Measurements from ENCODE around the gene TCEAL1.
"Not testable (repeated sequence)": the region's sequence is repeated elsewhere in the genome, so short reads cannot be mapped to it uniquely, and the experiment has no call there.

Gene TCEAL1, protein sequence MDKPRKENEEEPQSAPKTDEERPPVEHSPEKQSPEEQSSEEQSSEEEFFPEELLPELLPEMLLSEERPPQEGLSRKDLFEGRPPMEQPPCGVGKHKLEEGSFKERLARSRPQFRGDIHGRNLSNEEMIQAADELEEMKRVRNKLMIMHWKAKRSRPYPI

DNA sequence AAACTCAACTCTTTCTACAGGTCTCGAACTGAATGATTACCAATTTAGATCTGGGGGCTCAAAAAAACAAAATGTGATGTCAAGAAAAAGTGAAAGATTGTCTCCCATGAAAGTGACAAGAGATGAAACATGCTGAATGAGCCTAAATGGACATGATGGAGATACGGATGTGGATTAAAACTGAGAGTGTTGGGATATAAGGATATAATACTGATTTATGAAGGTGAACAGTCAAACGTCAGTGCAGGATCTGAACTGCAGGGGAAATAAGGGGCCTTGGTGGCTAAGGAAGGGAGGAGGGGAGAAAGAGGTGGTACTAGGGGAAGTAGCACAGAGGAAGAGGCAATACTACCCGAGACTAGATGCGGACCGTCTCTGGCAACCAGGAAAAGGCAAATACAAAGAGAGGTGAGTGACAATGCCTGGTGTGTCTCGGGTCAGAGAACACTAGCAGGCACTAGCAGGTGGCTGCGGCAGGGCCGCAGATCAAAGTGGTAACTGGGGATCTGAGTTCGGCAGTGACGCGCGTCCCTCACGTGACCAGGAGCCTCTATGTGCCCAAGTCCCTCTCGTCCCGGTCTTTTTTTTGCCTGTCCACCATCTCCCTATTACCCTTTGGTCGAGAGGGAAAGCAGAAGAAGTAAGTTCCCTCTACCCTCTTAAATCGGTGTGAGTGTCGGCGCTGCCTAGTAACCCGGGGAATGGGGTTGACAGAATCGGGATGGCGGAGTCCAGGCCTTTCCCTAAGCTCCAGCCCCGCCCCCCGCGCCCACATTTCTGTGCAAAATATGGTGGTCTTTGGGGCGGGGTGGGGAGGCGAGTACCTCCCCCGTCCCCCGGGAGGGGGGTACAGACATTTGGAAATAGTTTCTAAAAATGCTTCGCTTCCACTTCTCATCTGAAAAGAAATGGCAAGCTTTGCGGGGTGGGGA, at the start of gene TCEAL1:
Gene TCEAL1, plus strand, starts transcription at position 590 of the 932 bp plus-strand sequence. CDS start 942 bp downstream, outside the sequence.
- DNase-seq (ENCODE audit: low read depth, low spot score) = peak; percentile 72

DNA sequence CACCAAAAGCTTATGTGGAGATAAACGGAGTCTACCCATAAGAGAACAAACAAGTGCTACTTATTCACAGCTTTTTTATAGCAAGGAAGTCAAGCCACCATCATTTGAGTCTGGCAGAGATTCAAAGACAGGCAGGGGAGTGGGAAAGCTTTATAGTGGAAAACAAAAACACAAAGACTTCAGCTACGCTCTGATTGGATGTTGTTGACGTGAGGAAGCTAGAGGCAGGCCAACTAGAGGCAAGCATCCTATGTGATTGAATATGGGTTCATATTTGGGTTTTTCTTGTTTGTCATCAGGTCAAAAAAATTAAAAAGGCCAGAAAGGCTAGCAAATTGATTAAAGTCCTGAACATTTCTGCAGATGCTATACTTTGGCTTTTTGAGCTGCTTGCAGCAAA, 44.2 kb upstream of the TCEAL1 start:
- DNase-seq (ENCODE audit: low read depth, low spot score) = no peak

DNA sequence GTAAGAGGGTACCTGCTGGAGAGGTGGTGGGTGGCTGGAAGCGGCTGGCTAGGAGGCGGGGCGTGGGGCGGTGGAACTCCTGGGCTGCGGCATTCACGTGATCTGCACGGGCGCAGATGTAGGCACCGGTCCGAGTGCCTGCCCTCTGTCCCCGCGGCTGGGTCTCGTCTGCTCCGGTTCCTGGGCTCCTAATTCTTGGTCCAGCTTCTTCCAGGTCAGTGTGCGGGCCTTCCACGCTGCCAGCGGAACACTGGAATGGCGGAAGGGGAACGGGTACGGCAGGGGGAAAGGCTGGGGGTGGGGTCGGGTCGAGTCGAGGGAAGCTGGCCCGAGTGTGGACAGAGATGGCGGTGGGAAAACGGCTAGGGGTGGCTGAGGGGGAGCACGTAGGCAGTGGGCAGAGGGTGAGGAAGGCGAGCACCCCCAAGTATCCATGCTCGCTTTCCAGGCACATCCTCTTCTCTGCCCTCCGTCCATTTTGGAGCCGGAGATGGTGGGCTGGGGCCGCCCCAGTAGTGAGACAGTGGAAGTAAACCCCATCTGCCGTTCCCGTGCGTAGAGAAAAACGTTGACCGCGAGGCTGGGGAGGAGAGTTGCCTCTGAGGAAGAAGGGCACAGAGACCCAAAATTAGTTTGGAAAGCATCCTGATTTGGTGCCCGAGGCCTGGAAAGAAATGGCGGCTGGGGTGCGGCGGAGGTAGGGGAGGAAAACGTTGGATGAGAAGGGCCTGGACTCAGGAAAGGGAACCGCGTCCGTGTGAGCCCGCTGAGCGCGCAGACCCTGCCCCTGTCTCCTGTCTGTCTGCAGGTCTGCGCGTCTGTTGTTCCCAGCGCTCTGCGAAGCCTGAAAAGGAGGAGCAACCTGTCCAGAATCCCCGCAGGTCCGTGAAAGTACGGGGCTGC, 43.1 kb upstream of the TCEAL1 start, which contains the start of gene TCEAL4:
Gene TCEAL4, plus strand, starts transcription at position 105 of the 903 bp plus-strand sequence. CDS start 1,161 bp downstream, outside the sequence.
- peak; percentile 53 for DNase-seq (ENCODE audit: low read depth, low spot score)

DNA sequence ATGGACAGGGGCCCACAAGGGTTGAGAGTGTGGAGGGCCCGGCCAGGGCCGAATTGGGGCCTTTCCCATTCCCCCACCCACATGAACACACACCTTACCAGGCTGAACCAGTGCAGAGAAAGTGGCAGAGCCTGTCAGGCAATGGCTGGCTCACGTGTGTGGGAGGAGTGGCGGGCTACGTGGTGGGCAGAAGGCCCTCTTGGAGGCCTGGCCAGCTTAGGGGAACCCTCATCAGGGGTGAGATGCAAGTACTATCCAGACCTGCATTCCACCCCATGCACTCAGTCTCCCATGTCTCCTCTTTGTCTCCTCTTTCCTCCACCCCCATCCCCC, 42.5 kb upstream of the TCEAL1 start:
- DNase-seq (ENCODE audit: low read depth, low spot score) = no peak

DNA sequence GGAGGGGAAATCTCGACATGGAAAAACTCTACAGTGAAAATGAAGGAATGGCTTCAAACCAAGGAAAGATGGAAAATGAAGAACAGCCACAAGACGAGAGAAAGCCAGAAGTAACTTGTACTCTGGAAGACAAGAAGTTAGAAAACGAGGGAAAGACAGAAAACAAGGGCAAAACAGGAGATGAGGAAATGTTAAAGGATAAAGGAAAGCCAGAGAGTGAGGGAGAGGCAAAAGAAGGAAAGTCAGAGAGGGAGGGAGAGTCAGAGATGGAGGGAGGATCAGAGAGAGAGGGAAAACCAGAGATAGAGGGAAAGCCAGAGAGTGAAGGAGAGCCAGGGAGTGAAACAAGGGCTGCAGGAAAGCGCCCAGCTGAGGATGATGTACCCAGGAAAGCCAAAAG, 42.1 kb upstream of the TCEAL1 start:
- no peak for DNase-seq (ENCODE audit: low read depth, low spot score)

DNA sequence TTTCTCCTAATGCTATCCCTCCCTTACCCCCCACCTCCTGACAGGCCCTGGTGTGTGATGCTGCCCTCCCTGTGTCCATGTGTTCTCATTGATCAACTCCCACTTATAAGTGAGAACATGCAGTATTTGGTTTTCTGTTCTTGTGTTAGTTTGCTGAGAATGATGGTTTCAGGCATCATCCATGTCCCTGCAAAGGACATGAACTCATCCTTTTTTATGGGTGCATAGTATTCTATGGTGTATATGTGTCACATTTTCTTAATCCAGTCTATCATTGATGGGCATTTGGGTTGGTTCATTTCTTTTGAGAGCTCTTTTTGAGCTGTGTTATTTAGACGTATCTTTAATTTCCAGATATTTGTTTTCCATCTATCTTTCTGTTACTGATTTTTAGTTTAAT, 36.5 kb upstream of the TCEAL1 start:
- not testable (repeated sequence) for DNase-seq (ENCODE audit: low read depth, low spot score)

DNA sequence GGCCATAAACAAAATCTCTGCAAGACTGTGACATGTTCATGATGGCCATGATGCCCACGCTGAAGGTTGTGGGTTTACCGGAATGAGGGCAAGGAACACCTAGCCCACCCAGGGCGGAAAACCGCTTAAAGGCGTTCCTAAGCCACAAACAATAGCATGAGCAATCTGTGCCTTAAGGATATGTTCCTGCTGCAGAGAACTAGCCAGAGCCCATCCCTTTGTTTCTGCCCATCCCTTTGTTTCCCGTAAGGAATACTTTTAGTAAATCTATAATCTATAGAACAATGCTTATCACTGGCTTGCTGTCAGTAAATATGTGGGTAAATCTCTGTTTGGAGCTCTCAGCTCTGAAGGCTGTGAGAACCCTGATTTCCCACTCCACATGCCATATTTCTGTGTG, 33.6 kb upstream of the TCEAL1 start:
- DNase-seq (ENCODE audit: low read depth, low spot score) = not testable (repeated sequence)

DNA sequence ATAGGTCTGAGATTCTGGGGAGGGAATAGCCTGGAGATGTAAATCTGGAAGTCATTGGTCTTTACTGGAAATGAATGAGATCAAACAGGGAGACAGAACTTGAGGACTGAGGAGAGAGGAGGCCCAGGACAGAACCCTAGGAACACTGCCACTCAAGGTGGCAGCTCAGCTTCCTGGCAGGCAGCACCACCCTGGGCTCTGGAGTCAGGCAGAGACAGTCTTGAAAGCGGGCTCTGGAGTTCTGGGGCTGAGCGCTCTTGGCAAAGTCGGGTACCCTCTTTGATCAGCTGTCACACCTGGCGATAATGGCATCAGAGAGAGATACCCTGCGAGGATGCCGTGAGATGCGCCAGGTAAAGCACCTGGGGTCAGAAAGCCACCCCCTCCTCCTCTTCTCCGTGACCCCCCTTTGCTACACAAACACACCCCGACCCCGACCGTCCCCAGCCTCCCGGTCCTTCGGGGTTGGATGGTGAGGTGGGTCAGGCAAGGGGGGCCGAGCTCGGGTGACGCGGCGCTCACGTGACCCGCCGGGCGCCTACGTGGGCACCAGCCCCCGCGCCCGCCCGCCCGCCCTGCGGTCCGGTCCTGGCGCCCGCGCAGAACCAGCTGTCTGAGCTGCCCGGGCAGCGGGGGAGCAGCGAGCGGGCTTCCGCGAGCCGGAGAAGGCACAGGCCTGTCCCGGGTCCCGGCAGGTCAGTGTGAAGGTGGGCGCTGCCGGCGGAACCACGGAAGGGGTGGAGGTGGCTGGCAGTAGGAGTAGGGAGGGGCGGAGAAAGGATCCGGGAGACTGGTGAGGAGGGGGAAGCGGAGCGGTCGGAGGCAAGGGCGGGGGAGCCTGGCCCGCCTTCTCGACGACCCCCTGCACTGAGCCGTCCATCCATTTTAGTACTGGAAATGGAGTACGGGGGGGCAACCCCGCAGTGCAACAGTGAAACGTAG, 21.1 kb upstream of the TCEAL1 start, which contains the start of gene TCEAL3:
Gene TCEAL3, plus strand, starts transcription at position 600 of the 942 bp plus-strand sequence. CDS start 1,102 bp downstream, outside the sequence.
- DNase-seq (ENCODE audit: low read depth, low spot score) = peak; percentile 51

DNA sequence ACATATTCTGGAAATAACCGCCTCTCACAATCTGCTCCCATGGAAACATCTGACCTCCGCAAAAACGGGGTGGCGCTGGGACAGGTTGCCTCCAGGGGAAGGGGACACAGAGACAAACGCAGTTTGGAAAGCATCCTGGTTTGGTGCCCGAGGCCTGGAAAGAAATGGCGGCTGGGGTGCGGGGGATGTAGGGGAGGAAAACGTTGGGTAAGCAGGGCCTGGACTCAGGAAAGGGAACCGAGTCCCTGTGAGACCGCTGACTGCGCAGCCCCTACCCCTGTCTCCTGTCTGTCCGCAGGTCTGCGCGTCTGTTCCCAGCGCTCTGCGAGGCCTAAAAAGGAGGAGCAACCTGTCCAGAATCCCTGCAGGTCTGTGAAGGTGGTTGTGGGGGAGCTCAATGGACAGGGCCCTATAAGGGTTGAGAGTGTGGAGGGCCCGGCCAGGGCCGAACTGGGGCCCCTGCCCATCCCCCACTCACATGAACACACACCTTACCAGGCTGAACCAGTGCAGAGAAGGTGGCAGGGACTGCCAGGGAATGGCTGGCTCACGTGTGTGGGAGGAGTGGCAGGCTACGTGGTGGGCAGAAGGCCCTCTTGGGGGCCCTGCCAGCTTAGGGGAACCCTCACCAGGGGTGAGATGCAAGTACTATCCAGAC, 20.3 kb upstream of the TCEAL1 start:
- peak; percentile 17 for DNase-seq (ENCODE audit: low read depth, low spot score)

DNA sequence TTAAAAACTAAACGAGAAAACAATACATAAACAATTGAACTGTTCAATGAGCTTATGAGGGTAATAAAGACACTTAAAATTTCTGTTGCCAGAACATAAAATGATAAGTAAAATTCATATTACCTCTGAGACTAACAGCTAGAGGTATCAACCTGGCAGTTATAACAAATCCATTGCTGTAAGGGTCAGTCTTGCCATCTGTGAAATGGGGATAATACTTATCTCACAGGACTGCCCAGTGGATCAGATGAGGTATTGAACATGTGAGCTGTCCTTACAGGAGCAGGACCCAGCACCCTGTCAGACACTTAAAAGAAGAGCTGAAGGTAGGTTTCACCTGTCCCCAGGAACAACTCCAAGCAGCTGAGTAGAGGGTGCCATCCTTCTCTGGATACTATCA, 18.5 kb upstream of the TCEAL1 start:
- DNase-seq (ENCODE audit: low read depth, low spot score) = no peak

DNA sequence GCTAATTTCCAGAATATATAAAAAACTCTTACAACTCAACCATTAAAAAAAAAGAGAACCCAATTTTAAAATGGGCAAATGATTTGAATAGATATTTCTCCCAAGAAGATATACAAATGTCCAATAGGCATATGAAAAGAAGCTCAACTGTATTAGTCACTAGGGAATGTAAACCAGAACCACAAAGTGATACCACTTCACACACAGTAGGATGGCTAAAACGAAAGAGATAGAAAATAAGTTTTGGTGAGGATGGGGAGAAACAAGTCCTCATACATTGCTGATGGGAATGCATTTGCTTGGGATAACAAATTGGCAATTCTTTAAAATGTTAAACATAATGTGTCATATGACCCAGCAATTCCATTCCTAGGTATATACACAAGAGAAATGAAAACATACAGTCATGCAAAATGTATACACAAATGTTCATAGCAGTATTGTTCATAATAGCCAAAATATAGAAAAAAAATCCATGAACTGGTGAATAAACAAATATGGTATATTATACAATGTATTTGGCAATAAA, 15.3 kb upstream of the TCEAL1 start:
- no peak for DNase-seq (ENCODE audit: low read depth, low spot score)

DNA sequence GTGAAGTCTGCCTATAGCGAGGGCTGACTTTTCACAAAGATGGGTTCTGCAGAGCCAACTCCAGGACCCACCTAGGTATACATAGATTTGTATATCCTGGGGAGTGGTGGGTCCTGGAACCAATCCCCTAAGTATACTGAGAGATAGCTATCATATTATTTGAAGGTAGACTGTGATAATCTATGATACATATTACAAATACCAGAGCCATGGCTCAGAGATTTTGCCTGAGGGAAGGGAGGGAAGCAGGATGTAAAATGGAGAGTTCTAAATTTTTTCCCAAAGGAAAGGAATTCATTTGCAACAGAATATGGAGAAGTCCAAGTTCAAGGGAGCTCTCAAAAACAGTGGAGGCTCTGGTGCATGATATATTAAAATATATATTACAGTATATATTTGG, 13.8 kb upstream of the TCEAL1 start:
- DNase-seq (ENCODE audit: low read depth, low spot score) = no peak

DNA sequence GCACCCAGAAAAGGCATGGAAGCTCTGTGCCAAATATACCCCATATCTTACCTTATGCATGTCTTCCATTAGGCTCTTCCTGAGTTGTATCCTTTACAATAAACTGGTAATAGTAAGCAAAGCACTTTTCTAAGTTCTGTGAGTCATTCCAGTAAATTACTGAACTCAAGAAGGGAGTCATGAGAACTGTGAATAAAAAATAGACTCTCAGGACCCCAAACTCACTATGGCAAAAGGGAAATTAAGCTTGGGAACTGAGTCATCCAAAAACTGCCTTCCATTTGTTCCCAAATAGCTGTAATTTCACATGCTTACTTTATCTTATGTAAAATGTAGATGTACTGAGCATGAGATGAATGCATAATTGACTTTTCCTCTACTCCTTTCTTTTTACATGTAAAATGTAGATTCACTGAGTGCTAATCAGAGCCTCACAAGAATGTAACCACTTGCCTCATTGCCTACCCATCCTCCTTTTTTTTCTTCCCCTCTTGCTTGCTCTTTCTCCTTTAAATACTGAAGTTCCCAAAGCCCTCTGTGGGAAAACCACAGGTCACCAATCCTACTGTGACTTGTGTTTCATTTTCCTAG, 12.9 kb upstream of the TCEAL1 start:
- DNase-seq (ENCODE audit: low read depth, low spot score) = no peak

DNA sequence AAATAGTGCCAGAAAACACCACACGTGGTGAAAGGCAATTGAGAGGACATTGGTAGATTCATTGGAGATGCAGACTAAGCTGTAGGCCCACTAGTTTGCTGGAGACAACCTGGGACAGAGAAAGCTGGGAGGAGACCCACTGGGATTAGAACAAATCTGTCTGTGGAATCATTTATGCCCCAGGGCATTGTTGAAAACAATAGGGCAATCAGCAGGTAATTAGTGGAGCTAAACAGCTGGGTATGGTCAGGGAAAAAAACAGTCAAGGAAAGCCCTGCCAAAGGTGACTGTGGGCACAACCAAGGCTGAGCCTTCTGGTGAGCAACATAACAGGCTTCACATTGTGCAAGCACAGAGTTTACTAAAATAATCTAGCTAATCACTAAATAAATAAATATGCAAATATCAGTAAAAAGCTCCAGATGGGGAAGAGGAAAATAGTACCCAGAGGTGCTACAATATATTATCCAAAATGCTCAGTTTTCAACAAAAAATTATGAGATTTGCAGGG, 12.0 kb upstream of the TCEAL1 start:
- no peak for DNase-seq (ENCODE audit: low read depth, low spot score)

DNA sequence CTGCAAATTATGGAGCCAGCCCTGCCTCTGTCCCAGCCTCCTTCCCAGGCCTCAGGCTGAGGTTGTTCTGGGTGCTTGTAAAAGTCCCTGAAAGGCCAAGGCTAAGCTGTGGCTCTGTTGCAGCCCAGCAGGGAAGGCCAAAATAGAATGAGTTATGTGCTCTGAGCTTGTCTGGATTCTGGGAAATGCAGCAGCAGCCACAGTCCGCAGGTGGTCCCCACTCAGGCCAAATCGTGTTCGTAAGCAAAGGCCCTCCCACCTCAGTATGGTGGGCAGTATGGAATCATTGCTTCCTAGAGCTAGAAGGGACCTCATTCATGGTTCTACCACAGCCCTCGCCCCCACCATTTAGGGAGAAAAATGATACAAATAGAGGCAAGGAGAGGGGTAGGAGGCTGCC, 4.7 kb upstream of the TCEAL1 start:
- DNase-seq (ENCODE audit: low read depth, low spot score) = peak; percentile 32

DNA sequence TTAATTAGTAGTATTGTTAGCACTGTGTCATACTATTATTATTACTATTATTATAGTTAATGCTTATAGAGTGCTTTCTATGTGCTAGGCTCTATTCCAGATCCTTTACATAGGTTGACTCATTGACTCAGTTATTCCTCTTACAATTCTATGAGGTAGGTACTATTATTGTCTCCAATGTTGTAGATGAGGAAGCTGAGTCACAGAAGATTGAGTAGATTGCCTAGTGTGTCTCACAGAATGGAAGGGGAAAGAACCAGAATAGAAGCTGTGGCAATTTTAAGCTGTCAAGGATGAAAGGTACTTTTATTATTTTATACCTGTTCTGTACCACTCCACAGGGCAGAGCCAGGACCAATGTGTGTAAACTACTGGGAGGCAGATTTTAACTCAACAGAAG, 1.9 kb upstream of the TCEAL1 start:
- no peak for DNase-seq (ENCODE audit: low read depth, low spot score)

DNA sequence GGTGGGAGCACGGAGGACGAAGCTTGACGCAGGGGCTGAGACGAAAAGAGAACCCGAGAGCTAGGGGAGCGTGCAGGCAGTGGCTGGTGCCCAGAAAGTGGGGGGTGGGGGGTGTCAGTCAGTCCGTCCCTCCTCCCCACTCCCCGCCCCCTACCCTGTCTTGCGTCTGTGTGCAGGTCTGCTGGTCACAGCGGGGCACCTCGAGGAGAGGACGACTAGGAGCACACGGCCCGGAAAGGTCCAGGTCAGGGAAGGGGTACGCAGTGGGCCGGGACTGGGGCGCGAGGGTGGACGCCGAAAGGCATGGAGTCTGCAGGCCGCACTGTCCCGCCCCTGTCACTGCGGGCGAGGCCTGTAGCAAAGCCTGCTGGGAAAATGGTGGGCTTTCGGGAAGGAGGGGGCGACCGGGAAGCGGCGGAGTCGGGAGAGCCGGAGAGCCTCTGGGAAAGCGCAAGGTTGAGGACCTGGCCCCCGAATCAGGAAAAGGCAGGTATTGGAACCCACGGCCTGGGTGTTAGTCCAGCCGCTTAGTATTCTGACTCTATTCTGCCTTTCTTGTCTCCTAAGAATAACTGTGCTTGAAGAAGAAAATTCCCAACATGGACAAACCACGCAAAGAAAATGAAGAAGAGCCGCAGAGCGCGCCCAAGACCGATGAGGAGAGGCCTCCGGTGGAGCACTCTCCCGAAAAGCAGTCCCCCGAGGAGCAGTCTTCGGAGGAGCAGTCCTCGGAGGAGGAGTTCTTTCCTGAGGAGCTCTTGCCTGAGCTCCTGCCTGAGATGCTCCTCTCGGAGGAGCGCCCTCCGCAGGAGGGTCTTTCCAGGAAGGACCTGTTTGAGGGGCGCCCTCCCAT, 769 bp downstream of the TCEAL1 start:
- peak; percentile 87 for DNase-seq (ENCODE audit: low read depth, low spot score)

DNA sequence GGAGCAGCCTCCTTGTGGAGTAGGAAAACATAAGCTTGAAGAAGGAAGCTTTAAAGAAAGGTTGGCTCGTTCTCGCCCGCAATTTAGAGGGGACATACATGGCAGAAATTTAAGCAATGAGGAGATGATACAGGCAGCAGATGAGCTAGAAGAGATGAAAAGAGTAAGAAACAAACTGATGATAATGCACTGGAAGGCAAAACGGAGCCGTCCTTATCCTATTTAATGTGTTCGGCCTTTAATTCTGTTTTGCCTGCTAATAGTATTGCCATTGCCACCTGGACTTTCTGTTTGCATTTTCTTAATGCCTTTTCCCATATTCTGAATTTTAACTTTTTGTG, 1.4 kb downstream of the TCEAL1 start:
- no peak for DNase-seq (ENCODE audit: low read depth, low spot score)

DNA sequence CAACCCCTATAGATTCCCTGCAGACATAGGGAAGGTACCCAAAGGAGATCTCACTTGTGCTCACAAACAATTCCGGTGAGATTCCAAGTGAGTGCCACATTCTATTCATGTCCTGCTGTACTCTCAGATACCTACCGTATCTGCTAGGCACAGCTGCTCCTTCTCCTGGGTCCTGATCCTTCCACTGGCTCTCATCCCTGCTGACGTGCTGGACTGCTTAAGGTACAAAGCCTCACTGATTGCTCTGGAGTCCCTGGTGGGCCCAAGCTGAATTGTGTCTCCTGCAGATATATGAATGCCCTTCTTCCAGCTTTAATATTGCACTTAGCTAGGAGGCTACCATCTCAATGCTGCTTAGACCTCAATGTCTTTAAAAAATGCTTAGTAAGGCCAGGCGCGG, 2.4 kb downstream of the TCEAL1 start:
- DNase-seq (ENCODE audit: low read depth, low spot score) = no peak

Data from ELF-1 (cell line).